Panc1 (cell line): ENCODE results near the gene MEF2D.
A peak's percentile ranks its signal among the peaks of the same experiment; 100 is the strongest.

Experiments
- POLR2AphosphoS5 ChIP-seq: IDR thresholded peaks from 2 replicates; pipeline ENCODE4 v1.6.1; 2012; ENCODE audit warnings: mild to moderate bottlenecking, low read depth, low read length, moderate library complexity
- REST ChIP-seq, 2 experiments: IDR thresholded peaks; 2 replicates each; pipeline ENCODE4 v1.6.1; 2011 to 2012; ENCODE audit warnings: low read depth in 2 of 2, control low read depth in 1 of 2, low read length in 1 of 2, mild to moderate bottlenecking in 1 of 2, moderate library complexity in 1 of 2; ENCODE audit not compliant: insufficient read depth in 1 of 2
- SIN3A ChIP-seq: IDR thresholded peaks from 2 replicates; pipeline ENCODE4 v1.6.1; 2012; ENCODE audit warnings: low read depth, mild to moderate bottlenecking, low read length, moderate library complexity, borderline replicate concordance; ENCODE audit not compliant: insufficient read depth
- TF ChIP-seq, protein P1 (sequence below): fragments of 450-650 bp; IDR thresholded peaks from 2 replicates; pipeline ENCODE4 v1.5.1; 2017; ENCODE audit warnings: mild to moderate bottlenecking

DNA sequence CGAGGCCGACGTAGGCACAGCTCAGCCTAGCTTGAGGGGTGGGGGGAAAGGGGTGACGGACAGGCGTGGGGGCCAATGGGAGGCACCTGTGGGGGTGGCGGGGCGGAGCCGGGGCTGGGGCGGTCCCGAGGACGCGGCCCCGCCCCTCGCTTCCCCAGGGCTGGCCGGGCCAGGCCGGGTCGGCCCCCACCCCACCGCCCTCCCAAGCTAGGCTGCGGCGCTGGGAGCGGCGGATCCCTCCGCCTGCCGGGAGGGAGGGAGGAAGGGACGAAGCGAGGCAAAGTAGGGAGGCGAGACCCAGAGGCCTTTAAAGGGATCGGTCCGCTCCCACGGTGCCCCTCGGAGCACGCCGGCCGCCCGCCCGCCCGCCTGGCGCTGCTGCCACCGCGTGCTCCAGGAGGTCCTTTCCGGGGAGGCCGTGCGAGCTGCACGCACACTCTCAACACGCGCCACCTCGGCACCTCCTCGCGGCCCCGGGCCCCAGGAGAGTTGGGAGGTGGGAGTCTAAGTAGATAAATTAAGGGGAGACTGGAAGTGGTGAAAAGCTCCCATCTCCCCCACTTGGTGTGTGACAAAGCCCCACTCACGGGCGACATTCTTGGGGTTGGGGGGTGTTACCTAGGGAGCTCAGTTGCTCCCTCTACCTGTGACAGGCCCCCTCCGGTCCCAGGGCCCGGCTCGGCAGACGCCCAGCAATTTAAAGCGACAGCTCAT, 375 bp upstream of the MEF2D start:
- TF ChIP-seq, protein P1, sequence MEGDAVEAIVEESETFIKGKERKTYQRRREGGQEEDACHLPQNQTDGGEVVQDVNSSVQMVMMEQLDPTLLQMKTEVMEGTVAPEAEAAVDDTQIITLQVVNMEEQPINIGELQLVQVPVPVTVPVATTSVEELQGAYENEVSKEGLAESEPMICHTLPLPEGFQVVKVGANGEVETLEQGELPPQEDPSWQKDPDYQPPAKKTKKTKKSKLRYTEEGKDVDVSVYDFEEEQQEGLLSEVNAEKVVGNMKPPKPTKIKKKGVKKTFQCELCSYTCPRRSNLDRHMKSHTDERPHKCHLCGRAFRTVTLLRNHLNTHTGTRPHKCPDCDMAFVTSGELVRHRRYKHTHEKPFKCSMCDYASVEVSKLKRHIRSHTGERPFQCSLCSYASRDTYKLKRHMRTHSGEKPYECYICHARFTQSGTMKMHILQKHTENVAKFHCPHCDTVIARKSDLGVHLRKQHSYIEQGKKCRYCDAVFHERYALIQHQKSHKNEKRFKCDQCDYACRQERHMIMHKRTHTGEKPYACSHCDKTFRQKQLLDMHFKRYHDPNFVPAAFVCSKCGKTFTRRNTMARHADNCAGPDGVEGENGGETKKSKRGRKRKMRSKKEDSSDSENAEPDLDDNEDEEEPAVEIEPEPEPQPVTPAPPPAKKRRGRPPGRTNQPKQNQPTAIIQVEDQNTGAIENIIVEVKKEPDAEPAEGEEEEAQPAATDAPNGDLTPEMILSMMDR, result peak; percentile 85; the same call in 1 of the 2 replicates
- TF ChIP-seq POLR2AphosphoS5 (peak; percentile 75), REST (IDR thresholded peaks at IDR 0.05; ENCODE audit: insufficient read depth in 1 of 2, low read depth in 2 of 2, low read length in 1 of 2) (no peak), SIN3A (peak; percentile 36; the same call in 1 of the 2 replicates)
